Osteoblast (primary cell): ENCODE data around the gene NOL3. TPM values are rescaled to one million over a fixed set of nuclear protein-coding genes. Genes with fewer than 3 reads are reported as not detected.

Source experiments
- DNase-seq: peaks from one replicate; pipeline ENCODE4 v3.0.0; 2011; ENCODE audit warnings: low spot score, mixed read lengths; ENCODE audit not compliant: insufficient read length; ENCODE audit errors: missing footprints
- H2AFZ ChIP-seq: 2 replicates; pipeline ENCODE4 v1.6.0; 2011; ENCODE audit warnings: mild to moderate bottlenecking, low read length
- H3K27ac ChIP-seq: 2 replicates; pipeline ENCODE4 v1.5.1; 2011; ENCODE audit warnings: mild to moderate bottlenecking, low read depth, low read length, moderate library complexity
- H3K27me3 ChIP-seq: 2 replicates; pipeline ENCODE4 v1.6.0; 2012; ENCODE audit warnings: mild to moderate bottlenecking, control low read depth, inconsistent platforms, low read length, moderate library complexity; ENCODE audit not compliant: insufficient read depth
- H3K36me3 ChIP-seq: 2 replicates; pipeline ENCODE4 v1.5.1; 2011; ENCODE audit warnings: mild to moderate bottlenecking, low read length, control low read depth, moderate library complexity; ENCODE audit not compliant: insufficient read depth
- H3K4me1 ChIP-seq: 2 replicates; pipeline ENCODE4 v1.5.1; 2011; ENCODE audit warnings: mild to moderate bottlenecking, low read length, control low read depth, moderate library complexity; ENCODE audit not compliant: insufficient read depth
- H3K4me2 ChIP-seq: 2 replicates; pipeline ENCODE4 v1.6.0; 2011; ENCODE audit warnings: mild to moderate bottlenecking, low read length; ENCODE audit not compliant: insufficient read depth
- H3K4me3 ChIP-seq: fragments of 200-600 bp; sonication (generic); 3 replicates; pipeline ENCODE4 v1.5.1; 2012; ENCODE audit warnings: mild to moderate bottlenecking, low read length, inconsistent platforms; ENCODE audit not compliant: insufficient read depth
- H3K79me2 ChIP-seq: 2 replicates; pipeline ENCODE4 v1.6.0; 2012; ENCODE audit warnings: mild to moderate bottlenecking, low read length, control low read depth, inconsistent platforms; ENCODE audit not compliant: insufficient read depth
- H3K9me3 ChIP-seq: 2 replicates; pipeline ENCODE4 v1.5.1; 2011; ENCODE audit warnings: low read depth, low read length, control low read depth
- H4K20me1 ChIP-seq: 2 replicates; pipeline ENCODE4 v1.6.0; 2012; ENCODE audit warnings: mild to moderate bottlenecking, low read length, control low read depth; ENCODE audit not compliant: insufficient read depth
- total RNA-seq: library from RNA; depleted of rRNA; stranded (reverse); fragments of >200 nt; gene quantifications from 2 replicates; pipeline ENCODE4 v1.2.3, GENCODE V29; 2012
- TF ChIP-seq, protein P1 (sequence below): IDR thresholded peaks from 2 replicates; pipeline ENCODE4 v1.5.1; 2011; ENCODE audit warnings: mild to moderate bottlenecking, low read depth, low read length, moderate library complexity; ENCODE audit errors: extremely low read depth

NOL3 gene
- total RNA-seq, 1 donor, result 10.9 TPM

DNA sequence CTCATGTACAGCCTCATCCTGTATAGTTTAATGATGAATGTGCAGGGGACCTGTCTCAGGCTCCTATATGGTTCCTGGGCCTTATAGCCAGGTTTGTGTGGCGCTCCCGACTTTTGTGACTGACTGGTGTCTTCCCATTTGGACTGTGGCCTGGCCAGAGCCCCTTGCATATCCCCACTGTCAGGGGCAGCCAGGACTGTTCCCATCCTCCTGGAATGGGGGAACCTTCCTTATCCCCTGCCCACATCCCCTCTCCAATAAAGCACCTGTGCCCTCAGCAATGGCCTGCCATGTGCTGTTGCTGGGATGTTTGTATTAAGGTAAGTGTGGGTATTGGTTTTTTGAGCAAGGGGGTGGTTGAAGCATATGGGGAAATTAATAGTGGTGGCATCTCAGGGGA is 22.1 kb upstream of the NOL3 start:
- Histone ChIP-seq H3K4me2 (no peak overlapping the region), H3K79me2 (peaks cover 9% of the 10 kb centered on the region), H3K4me3 (no peak overlapping the region), H4K20me1 (peaks cover 12% of the 10 kb centered on the region), H3K4me1 (peaks cover 3% of the 10 kb centered on the region), H3K9me3 (no peaks in the 10 kb centered on the region), H3K27ac (no peak overlapping the region), H2AFZ (no peak overlapping the region), H3K36me3 (peaks cover 54% of the 10 kb centered on the region), H3K27me3 (no peaks in the 10 kb centered on the region)
- TF ChIP-seq, protein P1, sequence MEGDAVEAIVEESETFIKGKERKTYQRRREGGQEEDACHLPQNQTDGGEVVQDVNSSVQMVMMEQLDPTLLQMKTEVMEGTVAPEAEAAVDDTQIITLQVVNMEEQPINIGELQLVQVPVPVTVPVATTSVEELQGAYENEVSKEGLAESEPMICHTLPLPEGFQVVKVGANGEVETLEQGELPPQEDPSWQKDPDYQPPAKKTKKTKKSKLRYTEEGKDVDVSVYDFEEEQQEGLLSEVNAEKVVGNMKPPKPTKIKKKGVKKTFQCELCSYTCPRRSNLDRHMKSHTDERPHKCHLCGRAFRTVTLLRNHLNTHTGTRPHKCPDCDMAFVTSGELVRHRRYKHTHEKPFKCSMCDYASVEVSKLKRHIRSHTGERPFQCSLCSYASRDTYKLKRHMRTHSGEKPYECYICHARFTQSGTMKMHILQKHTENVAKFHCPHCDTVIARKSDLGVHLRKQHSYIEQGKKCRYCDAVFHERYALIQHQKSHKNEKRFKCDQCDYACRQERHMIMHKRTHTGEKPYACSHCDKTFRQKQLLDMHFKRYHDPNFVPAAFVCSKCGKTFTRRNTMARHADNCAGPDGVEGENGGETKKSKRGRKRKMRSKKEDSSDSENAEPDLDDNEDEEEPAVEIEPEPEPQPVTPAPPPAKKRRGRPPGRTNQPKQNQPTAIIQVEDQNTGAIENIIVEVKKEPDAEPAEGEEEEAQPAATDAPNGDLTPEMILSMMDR, result no peak
- peak; percentile 75 for DNase-seq

- Histone ChIP-seq H3K27me3 (no peaks in the 10 kb centered on the region), H3K4me3 (no peak overlapping the region), H3K79me2 (peaks cover 9% of the 10 kb centered on the region), H3K27ac (no peak overlapping the region), H2AFZ (no peak overlapping the region), H3K9me3 (no peaks in the 10 kb centered on the region), H3K36me3 (peaks cover 50% of the 10 kb centered on the region), H3K4me2 (no peak overlapping the region), H3K4me1 (peaks cover 3% of the 10 kb centered on the region), H4K20me1 (peaks cover 12% of the 10 kb centered on the region)
- TF ChIP-seq, protein P1, result no peak
- peak; percentile 83 for DNase-seq
These were observed 21.6 kb upstream of the NOL3 start for GRCh38 chr16:67148656-67149275.

DNA sequence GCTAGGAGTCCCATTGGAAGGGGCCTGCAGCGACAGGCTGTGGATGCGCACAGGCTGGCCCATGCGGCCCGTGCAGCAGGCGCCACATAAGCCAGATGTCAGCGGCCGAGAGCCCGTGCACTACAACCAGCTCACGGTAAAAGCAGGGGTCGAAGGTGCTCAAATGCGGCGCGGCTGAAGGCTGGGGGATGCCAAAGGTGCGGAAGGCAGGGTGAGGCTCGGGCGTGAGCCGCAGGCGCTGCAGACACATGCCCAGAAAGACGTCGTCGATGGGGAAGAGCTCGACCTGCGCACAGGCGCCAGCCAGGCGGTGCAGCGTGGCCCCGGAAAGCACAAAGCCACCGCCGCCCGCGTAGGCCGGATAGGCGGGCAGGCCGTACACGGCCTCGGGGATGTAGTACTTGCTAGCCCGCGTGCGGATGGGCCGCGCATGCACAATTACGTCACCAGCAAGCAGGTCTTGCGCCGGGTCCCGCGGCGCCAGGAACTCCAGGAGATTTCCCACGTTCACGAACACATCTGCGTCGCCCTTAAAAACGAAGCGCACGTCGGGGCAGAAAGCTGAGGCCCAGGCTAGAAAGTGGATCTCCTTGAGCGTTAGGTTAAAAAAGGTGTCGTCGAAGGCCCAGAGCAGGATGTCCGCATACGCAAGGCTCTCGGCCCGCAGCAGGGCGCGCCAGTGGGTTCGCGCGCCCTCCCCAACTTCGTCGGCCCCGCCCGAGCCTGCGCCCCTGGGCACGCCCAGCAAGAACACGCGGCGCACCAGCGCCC is 20.9 kb upstream of the NOL3 start:
- H3K27ac ChIP-seq, result no peak overlapping the region
- DNase-seq, result peak; percentile 62
- H3K9me3 ChIP-seq, result no peaks in the 10 kb centered on the region
- no peak overlapping the region for H3K4me2 ChIP-seq
- H3K27me3 ChIP-seq, result no peaks in the 10 kb centered on the region
- peaks cover 17% of the 10 kb centered on the region for H4K20me1 ChIP-seq
- H3K4me1 ChIP-seq, result peaks cover 3% of the 10 kb centered on the region
- no peak overlapping the region for H2AFZ ChIP-seq
- H3K79me2 ChIP-seq, result peaks cover 9% of the 10 kb centered on the region
- TF ChIP-seq, protein P1, result no peak
- H3K4me3 ChIP-seq, result peak overlapping the region; percentile 89
- H3K36me3 ChIP-seq, result peaks cover 49% of the 10 kb centered on the region
